Neural cell (in vitro differentiated cells): Measurements from ENCODE around the gene LRBA. TPM values are rescaled to one million over a fixed set of nuclear protein-coding genes. Genes with fewer than 3 reads are reported as not detected.

Source experiments
- H2AFZ ChIP-seq: fragments of 200-600, 300-800 bp; sonication (generic), shearing (Covaris generic); 2 replicates; pipeline ENCODE4 v1.6.0; 2014; ENCODE audit warnings: low read depth, mild to moderate bottlenecking, antibody characterized with exemption, low read length, moderate library complexity
- H3F3A ChIP-seq: fragments of 200-600 bp; shearing (Covaris generic); 2 replicates; pipeline ENCODE4 v1.6.1; 2016; ENCODE audit warnings: mild to moderate bottlenecking, moderate library complexity, mixed read lengths, antibody characterized with exemption, low read length; ENCODE audit not compliant: insufficient read depth, poor library complexity, severe bottlenecking
- H3K27ac ChIP-seq: fragments of 200-600, 300-800 bp; sonication (generic), shearing (Covaris generic); 2 replicates; pipeline ENCODE4 v1.5.1; 2014; ENCODE audit warnings: mild to moderate bottlenecking, low read length, moderate library complexity
- H3K27me3 ChIP-seq: fragments of 300-800, 200-600 bp; sonication (generic), shearing (Covaris generic); 2 replicates; pipeline ENCODE4 v1.6.0; 2014; ENCODE audit warnings: mild to moderate bottlenecking, low read depth, low read length, moderate library complexity; ENCODE audit not compliant: insufficient read depth
- H3K36me3 ChIP-seq: fragments of 300-800, 200-600 bp; sonication (generic), shearing (Covaris generic); 2 replicates; pipeline ENCODE4 v1.5.1; 2014; ENCODE audit warnings: mild to moderate bottlenecking, antibody characterized with exemption, low read length, moderate library complexity; ENCODE audit not compliant: insufficient read depth
- H3K4me2 ChIP-seq: fragments of 300-800, 200-600 bp; sonication (generic), shearing (Covaris generic); 2 replicates; pipeline ENCODE4 v1.6.0; 2014; ENCODE audit warnings: mild to moderate bottlenecking, low read length
- H3K4me3 ChIP-seq: fragments of 300-800, 200-600 bp; sonication (generic), shearing (Covaris generic); 2 replicates; pipeline ENCODE4 v1.5.1; 2014; ENCODE audit warnings: mild to moderate bottlenecking, low read length, moderate library complexity
- H3K79me2 ChIP-seq: fragments of 200-600 bp; shearing (Covaris generic); replicated peaks from 2 replicates; pipeline ENCODE4 v1.6.0; 2014; ENCODE audit warnings: mild to moderate bottlenecking, low read length, moderate library complexity; ENCODE audit not compliant: insufficient read depth
- H3K9ac ChIP-seq: fragments of 300-800, 200-600 bp; sonication (generic), shearing (Covaris generic); 2 replicates; pipeline ENCODE4 v1.6.1; 2016; ENCODE audit warnings: mild to moderate bottlenecking, low read length, mixed read lengths
- H3K9me2 ChIP-seq: fragments of 200-600 bp; shearing (Covaris generic); 2 replicates; pipeline ENCODE4 v1.6.1; 2016; ENCODE audit warnings: mild to moderate bottlenecking, low read length, mixed read lengths; ENCODE audit not compliant: insufficient read depth
- H3K9me3 ChIP-seq: fragments of 200-600, 300-800 bp; sonication (generic), shearing (Covaris generic); 2 replicates; pipeline ENCODE4 v1.6.1; 2016; ENCODE audit warnings: mild to moderate bottlenecking, mixed run types, low read length, moderate library complexity, mixed read lengths
- H4K20me1 ChIP-seq: fragments of 200-600 bp; shearing (Covaris generic); 2 replicates; pipeline ENCODE4 v1.6.1; 2016; ENCODE audit warnings: mild to moderate bottlenecking, mixed run types; ENCODE audit not compliant: insufficient read depth
- CTCF ChIP-seq: fragments of 450-650 bp; IDR thresholded peaks from 2 replicates; pipeline ENCODE4 v1.5.1; 2014; ENCODE audit warnings: antibody characterized with exemption, mild to moderate bottlenecking, moderate library complexity; ENCODE audit not compliant: poor library complexity, severe bottlenecking
- EP300 ChIP-seq: fragments of 450-650 bp; conservative IDR thresholded peaks from 2 replicates; pipeline ENCODE4 v1.6.1; 2014; ENCODE audit warnings: antibody characterized with exemption, mild to moderate bottlenecking, moderate library complexity; ENCODE audit not compliant: poor library complexity, severe bottlenecking
- EZH2 ChIP-seq: fragments of 200-600, 300-800 bp; shearing (Covaris generic), sonication (generic); IDR thresholded peaks from 2 replicates; pipeline ENCODE4 v1.6.1; 2014; ENCODE audit warnings: antibody characterized with exemption, low read length, borderline replicate concordance, mild to moderate bottlenecking; ENCODE audit not compliant: insufficient read depth, poor library complexity, severe bottlenecking
- MXI1 ChIP-seq: fragments of 450-650 bp; conservative IDR thresholded peaks from 2 replicates; pipeline ENCODE4 v1.6.1; 2014; ENCODE audit warnings: antibody characterized with exemption, mild to moderate bottlenecking; ENCODE audit not compliant: poor library complexity, severe bottlenecking
- POLR2AphosphoS5 ChIP-seq: IDR thresholded peaks from 2 replicates; pipeline ENCODE4 v1.6.1; 2012
- RAD21 ChIP-seq: fragments of 450-650 bp; conservative IDR thresholded peaks from 2 replicates; pipeline ENCODE4 v1.6.1; 2014; ENCODE audit warnings: antibody characterized with exemption, mild to moderate bottlenecking, moderate library complexity
- REST ChIP-seq: IDR thresholded peaks from 2 replicates; pipeline ENCODE4 v1.6.1; 2012; ENCODE audit warnings: borderline replicate concordance
- SMC3 ChIP-seq: fragments of 450-650 bp; conservative IDR thresholded peaks from 2 replicates; pipeline ENCODE4 v1.6.1; 2014; ENCODE audit warnings: antibody characterized with exemption, mild to moderate bottlenecking, moderate library complexity; ENCODE audit not compliant: poor library complexity
- TAF1 ChIP-seq: IDR thresholded peaks from 2 replicates; pipeline ENCODE4 v1.6.1; 2012; ENCODE audit warnings: low read depth
- polyA plus RNA-seq: library from polyadenylated mRNA; depleted of rRNA; stranded (reverse); fragments of >200 nt; gene quantifications from 2 replicates; pipeline ENCODE4 v1.2.3, GENCODE V29; 2014

LRBA gene
- polyA plus RNA-seq, 1 donor from 2014 or later: 7.1 TPM

GRCh38 chr4:151012820-151013219 lies 2.3 kb downstream of the LRBA start:
- H3K27me3 ChIP-seq: no peaks in the 10 kb centered on the region
- H3K27ac ChIP-seq: no peak overlapping the region
- no peaks in the 10 kb centered on the region for H3K9me2 ChIP-seq
- H3K4me3 ChIP-seq: peak overlapping the region; percentile 99
- no peak overlapping the region for H2AFZ ChIP-seq
- H4K20me1 ChIP-seq: no peaks in the 10 kb centered on the region
- TF ChIP-seq EZH2: no peak
- no peak overlapping the region for H3K9ac ChIP-seq
- no peaks in the 10 kb centered on the region for H3K9me3 ChIP-seq
- peaks cover 3% of the 10 kb centered on the region for H3F3A ChIP-seq
- H3K36me3 ChIP-seq: no peaks in the 10 kb centered on the region
- no peak overlapping the region for H3K4me2 ChIP-seq
- no peaks in the 10 kb centered on the region for H3K79me2 ChIP-seq

GRCh38 chr4:151012376-151012775 lies 2.7 kb downstream of the LRBA start:
- Histone ChIP-seq H3K27me3 (no peaks in the 10 kb centered on the region), H3F3A (peaks cover 3% of the 10 kb centered on the region), H3K4me2 (no peak overlapping the region), H2AFZ (no peak overlapping the region), H3K79me2 (no peaks in the 10 kb centered on the region), H3K9ac (no peak overlapping the region), H3K4me3 (peak overlapping the region; percentile 99), H3K36me3 (no peaks in the 10 kb centered on the region), H3K9me2 (no peaks in the 10 kb centered on the region), H3K9me3 (no peaks in the 10 kb centered on the region), H4K20me1 (no peaks in the 10 kb centered on the region), H3K27ac (no peak overlapping the region)
- no peak for TF ChIP-seq EP300
- no peak for TF ChIP-seq REST
- TF ChIP-seq EZH2: no peak
- TF ChIP-seq CTCF: no peak
- no peak for TF ChIP-seq SMC3
- no peak for TF ChIP-seq RAD21
- TF ChIP-seq TAF1: no peak
- TF ChIP-seq MXI1: no peak
- no peak for TF ChIP-seq POLR2AphosphoS5

- no peaks in the 10 kb centered on the region for H3K79me2 ChIP-seq
- TF ChIP-seq EP300 (no peak), REST (no peak), TAF1 (no peak), POLR2AphosphoS5 (no peak), RAD21 (no peak), EZH2 (no peak), CTCF (no peak), MXI1 (no peak), SMC3 (no peak)
- H3K36me3 ChIP-seq: no peaks in the 10 kb centered on the region
- no peaks in the 10 kb centered on the region for H3K9me3 ChIP-seq
- H3F3A ChIP-seq: no peaks in the 10 kb centered on the region
- H3K27me3 ChIP-seq: no peaks in the 10 kb centered on the region
- no peaks in the 10 kb centered on the region for H3K9me2 ChIP-seq
- no peak overlapping the region for H3K4me3 ChIP-seq
- H2AFZ ChIP-seq: no peak overlapping the region
- no peak overlapping the region for H3K27ac ChIP-seq
- H3K4me2 ChIP-seq: no peak overlapping the region
- no peak overlapping the region for H3K9ac ChIP-seq
- no peaks in the 10 kb centered on the region for H4K20me1 ChIP-seq
Measured at GRCh38 chr4:151004222-151004621, 10.9 kb downstream of the LRBA start.
